ENCODE measurements around the gene TM9SF4.

Gene TM9SF4

GRCh38 chr20:32206760-32207625 lies 97.5 kb downstream of the TM9SF4 start:
- no peak for DNase-seq (ENCODE audit: low read depth in 2 of 3, low spot score in 1 of 3)

GRCh38 chr20:32207626-32208498 lies 98.3 kb downstream of the TM9SF4 start, which contains the start of the genes PLAGL2 and POFUT1:
PLAGL2 (minus strand) TSS chr20:32207743; CDS start chr20:32202178, 5,565 bp downstream.
POFUT1 (plus strand) TSS chr20:32207880; CDS start chr20:32207942, 62 bp downstream.
- DNase-seq (ENCODE audit: low read depth in 2 of 3, low spot score in 1 of 3) = peak; percentile 81 to 90 (median 89)

- DNase-seq (ENCODE audit: low read depth in 2 of 3, low spot score in 1 of 3) = no peak
Measured at GRCh38 chr20:32208499-32209154, 99.1 kb downstream of the TM9SF4 start.

GRCh38 chr20:32209850-32210605 lies 100.5 kb downstream of the TM9SF4 start:
- DNase-seq (ENCODE audit: low read depth in 2 of 3, low spot score in 1 of 3) = no peak

GRCh38 chr20:32213870-32214269 lies 104.4 kb downstream of the TM9SF4 start:
- DNase-seq (ENCODE audit: low read depth in 2 of 3, low spot score in 1 of 3) = no peak

- no peak for DNase-seq (ENCODE audit: low read depth in 2 of 3, low spot score in 1 of 3)
Measured at GRCh38 chr20:32215147-32215546, 105.6 kb downstream of the TM9SF4 start.

- no peak for DNase-seq (ENCODE audit: low read depth in 2 of 3, low spot score in 1 of 3)
Measured at GRCh38 chr20:32215729-32216128, 106.2 kb downstream of the TM9SF4 start.

GRCh38 chr20:32216179-32217142 lies 106.9 kb downstream of the TM9SF4 start:
- no peak for DNase-seq (ENCODE audit: low read depth in 2 of 3, low spot score in 1 of 3)
